ENCODE data around the gene CHKA.

DNA sequence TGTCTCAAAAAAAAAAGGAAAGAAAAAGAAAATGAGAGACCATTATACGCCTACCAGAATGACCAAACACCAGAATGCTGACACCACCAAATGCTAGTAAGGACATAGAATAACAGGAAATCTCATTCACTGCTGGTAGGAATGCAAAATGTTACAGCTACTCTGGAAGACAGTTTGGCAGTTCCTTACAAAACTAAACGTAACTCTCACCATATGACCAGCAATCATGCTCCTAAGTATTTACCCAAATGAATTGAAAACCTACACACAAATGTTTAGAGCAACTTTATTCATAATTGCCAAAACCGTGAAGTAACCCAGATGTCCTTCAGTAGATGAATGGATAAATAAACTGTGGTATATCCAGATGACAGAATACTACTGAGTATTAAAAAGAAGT, 7.2 kb downstream of the CHKA start:
- no peak for TF ChIP-seq KAT2B (IDR thresholded peaks at IDR 0.05; ENCODE audit: low read depth, low read length)
- no peak for TF ChIP-seq ZFP1 (CRISPR knock-in tag; IDR thresholded peaks at IDR 0.05)
- TF ChIP-seq, protein P1, sequence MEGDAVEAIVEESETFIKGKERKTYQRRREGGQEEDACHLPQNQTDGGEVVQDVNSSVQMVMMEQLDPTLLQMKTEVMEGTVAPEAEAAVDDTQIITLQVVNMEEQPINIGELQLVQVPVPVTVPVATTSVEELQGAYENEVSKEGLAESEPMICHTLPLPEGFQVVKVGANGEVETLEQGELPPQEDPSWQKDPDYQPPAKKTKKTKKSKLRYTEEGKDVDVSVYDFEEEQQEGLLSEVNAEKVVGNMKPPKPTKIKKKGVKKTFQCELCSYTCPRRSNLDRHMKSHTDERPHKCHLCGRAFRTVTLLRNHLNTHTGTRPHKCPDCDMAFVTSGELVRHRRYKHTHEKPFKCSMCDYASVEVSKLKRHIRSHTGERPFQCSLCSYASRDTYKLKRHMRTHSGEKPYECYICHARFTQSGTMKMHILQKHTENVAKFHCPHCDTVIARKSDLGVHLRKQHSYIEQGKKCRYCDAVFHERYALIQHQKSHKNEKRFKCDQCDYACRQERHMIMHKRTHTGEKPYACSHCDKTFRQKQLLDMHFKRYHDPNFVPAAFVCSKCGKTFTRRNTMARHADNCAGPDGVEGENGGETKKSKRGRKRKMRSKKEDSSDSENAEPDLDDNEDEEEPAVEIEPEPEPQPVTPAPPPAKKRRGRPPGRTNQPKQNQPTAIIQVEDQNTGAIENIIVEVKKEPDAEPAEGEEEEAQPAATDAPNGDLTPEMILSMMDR (IDR thresholded peaks at IDR 0.05 in 2 of 3, conservative IDR thresholded peaks at IDR 0.05 in 1 of 3; ENCODE audit: insufficient read depth in 2 of 3, low read depth in 1 of 3, low read length in 3 of 3): no peak
- no peak for TF ChIP-seq SPI1 (IDR thresholded peaks at IDR 0.05; ENCODE audit: borderline replicate concordance, low read depth, low read length)
- TF ChIP-seq SMC3 (conservative IDR thresholded peaks at IDR 0.05; ENCODE audit: insufficient read depth, low read depth, low read length): no peak
- no peak for TF ChIP-seq MEF2A (IDR thresholded peaks at IDR 0.05; ENCODE audit: control insufficient read depth, low read depth, low read length)
- TF ChIP-seq KLF16 (IDR thresholded peaks at IDR 0.05): no peak
- no peak for TF ChIP-seq EP300 (IDR thresholded peaks at IDR 0.05; ENCODE audit: low read length)
- TF ChIP-seq, protein P2, sequence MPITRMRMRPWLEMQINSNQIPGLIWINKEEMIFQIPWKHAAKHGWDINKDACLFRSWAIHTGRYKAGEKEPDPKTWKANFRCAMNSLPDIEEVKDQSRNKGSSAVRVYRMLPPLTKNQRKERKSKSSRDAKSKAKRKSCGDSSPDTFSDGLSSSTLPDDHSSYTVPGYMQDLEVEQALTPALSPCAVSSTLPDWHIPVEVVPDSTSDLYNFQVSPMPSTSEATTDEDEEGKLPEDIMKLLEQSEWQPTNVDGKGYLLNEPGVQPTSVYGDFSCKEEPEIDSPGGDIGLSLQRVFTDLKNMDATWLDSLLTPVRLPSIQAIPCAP (CRISPR knock-in tag; IDR thresholded peaks at IDR 0.05; ENCODE audit: borderline replicate concordance): no peak
- TF ChIP-seq, protein P3, sequence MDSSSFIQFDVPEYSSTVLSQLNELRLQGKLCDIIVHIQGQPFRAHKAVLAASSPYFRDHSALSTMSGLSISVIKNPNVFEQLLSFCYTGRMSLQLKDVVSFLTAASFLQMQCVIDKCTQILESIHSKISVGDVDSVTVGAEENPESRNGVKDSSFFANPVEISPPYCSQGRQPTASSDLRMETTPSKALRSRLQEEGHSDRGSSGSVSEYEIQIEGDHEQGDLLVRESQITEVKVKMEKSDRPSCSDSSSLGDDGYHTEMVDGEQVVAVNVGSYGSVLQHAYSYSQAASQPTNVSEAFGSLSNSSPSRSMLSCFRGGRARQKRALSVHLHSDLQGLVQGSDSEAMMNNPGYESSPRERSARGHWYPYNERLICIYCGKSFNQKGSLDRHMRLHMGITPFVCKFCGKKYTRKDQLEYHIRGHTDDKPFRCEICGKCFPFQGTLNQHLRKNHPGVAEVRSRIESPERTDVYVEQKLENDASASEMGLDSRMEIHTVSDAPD (CRISPR knock-in tag; IDR thresholded peaks at IDR 0.05): no peak
- no peak for TF ChIP-seq MXI1 (IDR thresholded peaks at IDR 0.05; ENCODE audit: low read depth, low read length)
- TF ChIP-seq, protein P4, sequence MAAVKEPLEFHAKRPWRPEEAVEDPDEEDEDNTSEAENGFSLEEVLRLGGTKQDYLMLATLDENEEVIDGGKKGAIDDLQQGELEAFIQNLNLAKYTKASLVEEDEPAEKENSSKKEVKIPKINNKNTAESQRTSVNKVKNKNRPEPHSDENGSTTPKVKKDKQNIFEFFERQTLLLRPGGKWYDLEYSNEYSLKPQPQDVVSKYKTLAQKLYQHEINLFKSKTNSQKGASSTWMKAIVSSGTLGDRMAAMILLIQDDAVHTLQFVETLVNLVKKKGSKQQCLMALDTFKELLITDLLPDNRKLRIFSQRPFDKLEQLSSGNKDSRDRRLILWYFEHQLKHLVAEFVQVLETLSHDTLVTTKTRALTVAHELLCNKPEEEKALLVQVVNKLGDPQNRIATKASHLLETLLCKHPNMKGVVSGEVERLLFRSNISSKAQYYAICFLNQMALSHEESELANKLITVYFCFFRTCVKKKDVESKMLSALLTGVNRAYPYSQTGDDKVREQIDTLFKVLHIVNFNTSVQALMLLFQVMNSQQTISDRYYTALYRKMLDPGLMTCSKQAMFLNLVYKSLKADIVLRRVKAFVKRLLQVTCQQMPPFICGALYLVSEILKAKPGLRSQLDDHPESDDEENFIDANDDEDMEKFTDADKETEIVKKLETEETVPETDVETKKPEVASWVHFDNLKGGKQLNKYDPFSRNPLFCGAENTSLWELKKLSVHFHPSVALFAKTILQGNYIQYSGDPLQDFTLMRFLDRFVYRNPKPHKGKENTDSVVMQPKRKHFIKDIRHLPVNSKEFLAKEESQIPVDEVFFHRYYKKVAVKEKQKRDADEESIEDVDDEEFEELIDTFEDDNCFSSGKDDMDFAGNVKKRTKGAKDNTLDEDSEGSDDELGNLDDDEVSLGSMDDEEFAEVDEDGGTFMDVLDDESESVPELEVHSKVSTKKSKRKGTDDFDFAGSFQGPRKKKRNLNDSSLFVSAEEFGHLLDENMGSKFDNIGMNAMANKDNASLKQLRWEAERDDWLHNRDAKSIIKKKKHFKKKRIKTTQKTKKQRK (IDR thresholded peaks at IDR 0.05; ENCODE audit: borderline replicate concordance, low read depth, low read length): no peak
